BLaER1 (cell line): ENCODE measurements around the gene ARPP19.

Experiments used
- H3K27ac ChIP-seq: shearing (Covaris generic); formaldehyde crosslinking; 2 replicates; pipeline ENCODE4 v1.8.1; 2022
- H3K27me3 ChIP-seq: shearing (Covaris generic); formaldehyde crosslinking; 2 replicates; pipeline ENCODE4 v1.8.1; 2022
- H3K36me3 ChIP-seq: shearing (Covaris generic); formaldehyde crosslinking; 2 replicates; pipeline ENCODE4 v1.8.1; 2022
- H3K4me1 ChIP-seq: shearing (Covaris generic); formaldehyde crosslinking; 2 replicates; pipeline ENCODE4 v1.8.1; 2022
- H3K4me2 ChIP-seq: shearing (Covaris generic); formaldehyde crosslinking; 2 replicates; pipeline ENCODE4 v1.8.1; 2022
- H3K4me3 ChIP-seq: shearing (Covaris generic); formaldehyde crosslinking; 2 replicates; pipeline ENCODE4 v1.8.1; 2022
- H3K9ac ChIP-seq: shearing (Covaris generic); formaldehyde crosslinking; 2 replicates; pipeline ENCODE4 v1.8.1; 2022
- H3K9me3 ChIP-seq: shearing (Covaris generic); formaldehyde crosslinking; 2 replicates; pipeline ENCODE4 v1.8.1; 2022
- H4K20me1 ChIP-seq: shearing (Covaris generic); formaldehyde crosslinking; 2 replicates; pipeline ENCODE4 v1.8.1; 2022
- Cebpa-rat ChIP-seq: shearing (Covaris generic); IDR thresholded peaks from 2 replicates; pipeline ENCODE4 v1.8.1; 2022

ARPP19 gene

DNA sequence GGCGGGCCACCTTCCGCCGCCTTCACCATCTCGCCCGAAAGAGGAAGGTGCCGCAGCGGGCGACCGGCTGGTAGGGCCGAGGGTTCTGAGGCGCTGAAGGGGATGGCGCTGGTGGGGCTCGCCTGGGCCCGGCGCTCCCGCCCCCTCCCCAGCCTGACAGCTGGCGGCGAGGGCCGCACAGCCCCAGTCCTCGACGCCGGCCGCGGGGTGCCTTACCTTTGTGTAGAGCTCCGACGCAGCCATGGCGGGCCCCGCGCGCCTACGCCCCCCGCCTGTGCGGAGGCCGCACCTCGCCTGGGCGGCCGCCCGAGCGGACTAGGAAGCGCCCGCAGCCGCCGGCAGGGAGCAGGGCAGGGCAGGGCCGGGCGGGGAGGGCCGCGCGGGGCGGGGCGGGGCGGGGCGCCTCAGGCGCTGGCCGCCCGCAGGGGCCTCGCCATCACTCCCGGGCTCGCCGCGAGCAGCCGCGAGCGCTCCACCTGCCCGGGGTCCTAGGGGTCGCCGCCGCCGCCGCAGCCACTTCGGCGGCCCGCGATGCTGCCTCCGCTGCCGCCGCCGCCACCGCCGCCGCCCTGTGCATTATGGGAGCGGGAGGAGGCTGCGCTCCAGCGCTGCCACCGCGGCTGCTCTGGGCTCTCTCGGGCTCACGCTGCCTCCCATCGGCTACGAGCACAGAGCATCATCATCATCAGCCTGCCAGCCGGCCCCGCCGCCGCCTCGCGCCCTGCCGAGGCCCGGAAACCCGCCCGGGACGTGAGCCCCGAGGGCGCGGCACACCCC is 40.1 kb downstream of the ARPP19 start, which contains the start of gene MYO5A:
TSS of gene MYO5A (minus strand) at position 317 of the 777 bp plus-strand sequence. CDS start at position 243, 74 bp downstream.
- peaks cover 20% of the 10 kb centered on the region for H3K27me3 ChIP-seq
- H3K9ac ChIP-seq, result peak within 1 kb of the TSS; percentile 83
- H3K4me2 ChIP-seq, result peak within 1 kb of the TSS; percentile 89
- H3K4me3 ChIP-seq, result peak within 1 kb of the TSS; percentile 78
- TF ChIP-seq Cebpa-rat, result no peak
- no peaks in the 10 kb centered on the region for H3K9me3 ChIP-seq
- peaks cover 20% of the 10 kb centered on the region for H3K4me1 ChIP-seq
- peak within 1 kb of the TSS; percentile 75 for H3K27ac ChIP-seq
- no peaks in the 10 kb centered on the region for H3K36me3 ChIP-seq
- H4K20me1 ChIP-seq, result peaks cover 45% of the 10 kb centered on the region

- H3K27ac ChIP-seq, result peak overlapping the region; percentile 75
- peak overlapping the region; percentile 88 for H3K4me2 ChIP-seq
- peaks cover 20% of the 10 kb centered on the region for H3K4me1 ChIP-seq
- no peaks in the 10 kb centered on the region for H3K36me3 ChIP-seq
- H3K27me3 ChIP-seq, result peaks cover 20% of the 10 kb centered on the region
- no peak for TF ChIP-seq Cebpa-rat
- peak overlapping the region; percentile 83 for H3K9ac ChIP-seq
- H3K9me3 ChIP-seq, result no peaks in the 10 kb centered on the region
- H4K20me1 ChIP-seq, result peaks cover 52% of the 10 kb centered on the region
- peak overlapping the region; percentile 78 for H3K4me3 ChIP-seq
Observed at GRCh38 chr15:52527911-52528563, 40.8 kb downstream of the ARPP19 start.

DNA sequence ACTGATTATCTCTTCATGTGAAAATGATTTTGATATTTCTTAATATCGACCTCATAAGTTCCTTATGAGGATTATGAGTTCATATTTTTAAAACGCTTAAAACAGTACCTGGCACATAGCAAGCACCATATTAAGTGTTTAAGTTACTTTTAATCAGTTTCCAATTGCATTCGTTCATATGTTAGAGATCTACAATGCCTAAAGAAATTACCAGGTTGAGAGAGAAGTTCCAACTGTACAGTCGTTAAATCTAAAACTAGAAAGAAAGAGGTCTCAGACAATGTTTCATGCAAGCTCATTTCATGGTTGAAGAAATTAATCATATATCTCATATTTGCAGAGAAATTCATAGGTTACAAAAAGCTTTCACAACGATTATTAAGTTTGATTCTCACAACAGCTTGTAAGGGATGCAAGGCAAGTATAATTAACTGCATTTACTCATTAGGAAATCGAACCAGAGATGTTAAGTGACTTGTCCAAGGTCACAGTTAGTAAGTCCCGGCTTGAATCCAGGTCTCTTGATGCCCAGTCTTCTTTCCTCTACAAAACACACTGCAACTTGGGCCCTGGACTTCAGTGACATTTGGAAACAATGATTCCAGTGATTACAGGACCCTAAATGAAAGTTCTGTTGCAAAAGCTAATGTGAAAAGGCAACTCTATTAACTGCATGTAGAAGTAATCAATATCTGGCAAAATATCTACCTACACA is 41.5 kb downstream of the ARPP19 start:
- Histone ChIP-seq H3K27me3 (peaks cover 20% of the 10 kb centered on the region), H3K36me3 (no peaks in the 10 kb centered on the region), H3K9ac (peak overlapping the region; percentile 83; the same call in 1 of the 2 replicates), H4K20me1 (peaks cover 59% of the 10 kb centered on the region), H3K4me1 (peaks cover 20% of the 10 kb centered on the region), H3K4me2 (peak overlapping the region; percentile 88), H3K27ac (no peak overlapping the region), H3K4me3 (peak overlapping the region; percentile 78), H3K9me3 (no peaks in the 10 kb centered on the region)
- no peak for TF ChIP-seq Cebpa-rat

- H3K9ac ChIP-seq, result no peak overlapping the region
- H4K20me1 ChIP-seq, result peaks cover 86% of the 10 kb centered on the region
- no peak overlapping the region for H3K27ac ChIP-seq
- no peak for TF ChIP-seq Cebpa-rat
- no peak overlapping the region for H3K4me3 ChIP-seq
- no peaks in the 10 kb centered on the region for H3K36me3 ChIP-seq
- H3K9me3 ChIP-seq, result no peaks in the 10 kb centered on the region
- peaks cover 4% of the 10 kb centered on the region for H3K27me3 ChIP-seq
- H3K4me1 ChIP-seq, result peaks cover 20% of the 10 kb centered on the region
- H3K4me2 ChIP-seq, result no peak overlapping the region
Observed at GRCh38 chr15:52524223-52525136, 44.4 kb downstream of the ARPP19 start.

GRCh38 chr15:52523647-52524046 is 45.2 kb downstream of the ARPP19 start:
- Histone ChIP-seq H3K27ac (no peak overlapping the region), H4K20me1 (peaks cover 93% of the 10 kb centered on the region), H3K4me3 (no peak overlapping the region), H3K27me3 (no peaks in the 10 kb centered on the region), H3K4me2 (no peak overlapping the region), H3K36me3 (no peaks in the 10 kb centered on the region), H3K4me1 (peaks cover 17% of the 10 kb centered on the region), H3K9me3 (no peaks in the 10 kb centered on the region), H3K9ac (no peak overlapping the region)
- no peak for TF ChIP-seq Cebpa-rat

GRCh38 chr15:52523192-52523591 is 45.6 kb downstream of the ARPP19 start:
- no peaks in the 10 kb centered on the region for H3K36me3 ChIP-seq
- no peak for TF ChIP-seq Cebpa-rat
- no peak overlapping the region for H3K4me2 ChIP-seq
- peaks cover 17% of the 10 kb centered on the region for H3K4me1 ChIP-seq
- H3K9ac ChIP-seq, result no peak overlapping the region
- H3K4me3 ChIP-seq, result no peak overlapping the region
- no peak overlapping the region for H3K27ac ChIP-seq
- H3K9me3 ChIP-seq, result no peaks in the 10 kb centered on the region
- peaks cover 97% of the 10 kb centered on the region for H4K20me1 ChIP-seq
- H3K27me3 ChIP-seq, result no peaks in the 10 kb centered on the region

- H3K27ac ChIP-seq, result no peak overlapping the region
- H3K4me2 ChIP-seq, result no peak overlapping the region
- no peaks in the 10 kb centered on the region for H3K9me3 ChIP-seq
- H4K20me1 ChIP-seq, result peaks cover 91% of the 10 kb centered on the region
- H3K4me1 ChIP-seq, result peaks cover 5% of the 10 kb centered on the region
- no peak for TF ChIP-seq Cebpa-rat
- no peak overlapping the region for H3K4me3 ChIP-seq
- no peak overlapping the region for H3K9ac ChIP-seq
- H3K27me3 ChIP-seq, result no peaks in the 10 kb centered on the region
- H3K36me3 ChIP-seq, result no peaks in the 10 kb centered on the region
Observed at GRCh38 chr15:52521682-52522081, 47.1 kb downstream of the ARPP19 start.

- H3K9me3 ChIP-seq, result no peaks in the 10 kb centered on the region
- no peak overlapping the region; the same call in 1 of the 2 replicates for H3K4me2 ChIP-seq
- no peak for TF ChIP-seq Cebpa-rat
- peaks cover 5% of the 10 kb centered on the region; the same call in 1 of the 2 replicates for H3K4me1 ChIP-seq
- H3K4me3 ChIP-seq, result no peak overlapping the region
- no peak overlapping the region for H3K27ac ChIP-seq
- peaks cover 91% of the 10 kb centered on the region for H4K20me1 ChIP-seq
- no peaks in the 10 kb centered on the region for H3K36me3 ChIP-seq
- H3K27me3 ChIP-seq, result no peaks in the 10 kb centered on the region
- no peak overlapping the region for H3K9ac ChIP-seq
Observed at GRCh38 chr15:52520421-52520820, 48.4 kb downstream of the ARPP19 start.
